IPS DF 6.9 (cell line): Measurements from ENCODE around the gene TMEM150B.

Source experiments
- DNase-seq: peaks from one replicate; pipeline ENCODE4 v3.0.0-alpha.2; 2013; ENCODE audit warnings: low read depth, low spot score
- H3K27ac ChIP-seq: one replicate; pipeline ENCODE4 v1.5.1; 2013; ENCODE audit warnings: low read length, control low read depth
- H3K27me3 ChIP-seq: 2 replicates; pipeline ENCODE4 v1.6.1; 2013; ENCODE audit warnings: mild to moderate bottlenecking, low read length; ENCODE audit not compliant: control insufficient read depth, insufficient read depth
- H3K36me3 ChIP-seq: 2 replicates; pipeline ENCODE4 v1.6.1; 2013; ENCODE audit warnings: low read length; ENCODE audit not compliant: control insufficient read depth, insufficient read depth
- H3K4me1 ChIP-seq: 2 replicates; pipeline ENCODE4 v1.6.1; 2013; ENCODE audit warnings: low read length; ENCODE audit not compliant: control insufficient read depth, insufficient read depth
- H3K4me3 ChIP-seq: 2 replicates; pipeline ENCODE4 v1.5.1; 2013; ENCODE audit warnings: mild to moderate bottlenecking, low read length
- H3K9me3 ChIP-seq: 2 replicates; pipeline ENCODE4 v1.6.1; 2013; ENCODE audit warnings: low read length, inconsistent platforms; ENCODE audit not compliant: control insufficient read depth, insufficient read depth
- WGBS: extraction: QIAGEN DNeasy Blood & Tissue Kit; methylation state at CpG from one replicate; pipeline ENCODE4 v1.1.7; 2013; ENCODE audit warnings: mixed read lengths, missing lambda C conversion rate; ENCODE audit not compliant: insufficient read length, insufficient coverage; 5-methylcytosine and 5-hydroxymethylcytosine counted together

The TMEM150B gene

GRCh38 chr19:55314396-55314795 is 10.7 kb downstream of the TMEM150B start:
- Histone ChIP-seq H3K9me3 (no peaks in the 10 kb centered on the region), H3K4me3 (no peak overlapping the region), H3K27ac (no peak overlapping the region), H3K36me3 (peaks cover 5% of the 10 kb centered on the region), H3K27me3 (no peaks in the 10 kb centered on the region), H3K4me1 (no peaks in the 10 kb centered on the region)
- no peak for DNase-seq
- no CpG with 5 or more reads among the region's 8 CpGs for WGBS

DNA sequence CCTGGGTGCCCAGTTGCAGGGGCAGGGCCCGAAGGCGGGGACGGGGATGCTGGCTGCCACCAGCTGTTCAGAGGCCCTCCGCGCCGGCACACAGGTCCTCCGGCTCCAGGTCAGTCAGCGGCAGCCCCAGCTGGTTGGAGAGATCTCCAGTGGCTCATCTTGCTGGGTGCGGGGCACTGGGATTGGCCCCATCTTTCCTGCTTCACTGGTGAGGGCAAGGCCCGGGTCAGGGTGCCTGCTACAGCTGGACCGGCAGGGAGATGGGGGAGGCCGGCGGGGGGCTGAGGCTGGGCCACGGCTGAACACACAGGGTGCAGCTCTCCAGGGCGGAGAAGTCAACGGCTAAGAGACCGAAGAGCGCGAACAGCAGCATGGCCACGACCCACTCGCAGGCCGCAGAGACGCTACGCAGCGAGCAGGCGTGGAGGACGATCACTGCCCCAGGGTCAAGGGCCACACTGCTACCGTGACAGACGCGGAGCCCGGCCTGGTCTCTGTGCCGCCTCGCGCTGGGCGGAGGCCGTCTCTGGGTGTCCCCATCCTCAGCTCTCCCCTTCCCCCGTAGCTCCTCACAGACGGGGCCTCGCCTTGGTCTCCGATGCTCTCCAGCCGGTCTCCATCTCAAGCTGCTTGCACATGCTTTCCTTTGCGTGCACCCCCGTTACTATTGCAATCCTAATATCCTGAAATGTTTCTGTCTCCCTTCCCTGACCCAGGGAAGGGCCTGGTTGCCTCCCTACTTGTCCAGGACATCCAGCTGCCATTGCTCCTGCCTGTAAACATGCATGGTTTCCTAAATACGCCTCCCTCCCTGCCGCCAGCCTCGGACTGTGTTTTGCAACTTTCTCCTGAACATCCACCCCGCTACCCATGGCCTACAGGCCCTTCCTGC is 12.3 kb downstream of the TMEM150B start:
- H3K4me3 ChIP-seq, result no peak overlapping the region
- H3K27ac ChIP-seq, result no peak overlapping the region
- H3K36me3 ChIP-seq, result peaks cover 7% of the 10 kb centered on the region
- H3K27me3 ChIP-seq, result no peaks in the 10 kb centered on the region
- DNase-seq, result no peak
- no peaks in the 10 kb centered on the region for H3K4me1 ChIP-seq
- WGBS, result no CpG with 5 or more reads among the region's 47 CpGs
- no peaks in the 10 kb centered on the region for H3K9me3 ChIP-seq

DNA sequence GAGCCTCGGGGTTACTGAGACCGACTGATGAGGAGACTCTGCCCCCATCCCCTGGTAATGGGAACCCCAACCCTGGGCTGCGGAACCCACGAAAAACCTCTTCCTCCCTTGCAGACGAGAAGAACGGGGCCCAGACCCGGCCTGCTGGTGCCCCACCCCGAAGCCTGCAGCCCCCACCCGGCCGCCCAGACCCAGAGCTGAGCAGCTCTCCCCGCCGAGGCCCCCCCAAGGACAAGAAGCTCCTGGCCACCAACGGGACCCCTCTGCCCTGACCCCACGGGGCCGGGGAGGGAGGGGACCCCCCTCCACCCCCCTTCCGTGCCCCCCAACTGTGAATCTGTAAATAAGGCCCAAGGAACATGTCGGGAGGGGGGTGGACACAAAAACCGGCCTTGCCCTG is 13.3 kb downstream of the TMEM150B start:
- DNase-seq, result no peak
- Histone ChIP-seq H3K4me3 (no peak overlapping the region), H3K27ac (no peak overlapping the region), H3K4me1 (no peaks in the 10 kb centered on the region), H3K27me3 (no peaks in the 10 kb centered on the region), H3K9me3 (no peaks in the 10 kb centered on the region), H3K36me3 (peaks cover 11% of the 10 kb centered on the region)
- WGBS, result no CpG with 5 or more reads among the region's 18 CpGs

GRCh38 chr19:55311397-55311796 is 13.7 kb downstream of the TMEM150B start:
- WGBS, result no CpG with 5 or more reads among the region's 9 CpGs

DNA sequence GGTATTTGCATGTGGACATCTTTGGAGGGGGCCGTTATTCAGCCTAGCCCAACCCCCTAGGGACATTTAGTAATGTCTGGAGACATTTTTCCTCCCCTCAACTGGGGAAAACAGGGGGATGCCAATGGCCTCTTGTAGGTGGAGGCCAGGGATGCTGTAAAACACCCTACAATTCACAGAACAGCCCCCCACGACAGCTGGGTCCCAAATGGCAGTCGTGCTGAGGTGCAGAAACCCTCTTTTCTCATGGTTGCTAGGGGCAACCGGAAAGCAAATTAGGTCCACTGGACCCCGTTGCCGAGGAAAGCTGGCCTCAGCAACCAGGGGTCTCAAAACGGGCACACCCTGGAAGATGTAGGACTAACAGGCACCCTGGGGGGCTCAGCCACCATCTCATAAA is 14.6 kb downstream of the TMEM150B start:
- no peak for DNase-seq
- no peaks in the 10 kb centered on the region for H3K4me1 ChIP-seq
- H3K9me3 ChIP-seq, result no peaks in the 10 kb centered on the region
- peaks cover 19% of the 10 kb centered on the region for H3K36me3 ChIP-seq
- H3K27me3 ChIP-seq, result no peaks in the 10 kb centered on the region
- no CpG with 5 or more reads among the region's 7 CpGs for WGBS
- no peak overlapping the region for H3K27ac ChIP-seq
- H3K4me3 ChIP-seq, result no peak overlapping the region

More at GRCh38 chr19:55311397-55311796, 13.7 kb downstream of the TMEM150B start:
- DNase-seq, result no peak
- Histone ChIP-seq H3K4me1 (no peaks in the 10 kb centered on the region), H3K4me3 (no peak overlapping the region), H3K9me3 (no peaks in the 10 kb centered on the region), H3K36me3 (peaks cover 15% of the 10 kb centered on the region), H3K27me3 (no peaks in the 10 kb centered on the region), H3K27ac (no peak overlapping the region)

- no CpG with 5 or more reads among the region's 5 CpGs for WGBS
- no peak for DNase-seq
- H3K27ac ChIP-seq, result no peak overlapping the region
- H3K9me3 ChIP-seq, result no peaks in the 10 kb centered on the region
- H3K4me1 ChIP-seq, result no peaks in the 10 kb centered on the region
- H3K36me3 ChIP-seq, result peaks cover 19% of the 10 kb centered on the region
- H3K4me3 ChIP-seq, result no peak overlapping the region
- no peaks in the 10 kb centered on the region for H3K27me3 ChIP-seq
Measured at GRCh38 chr19:55309448-55309847, 15.7 kb downstream of the TMEM150B start.

GRCh38 chr19:55308281-55308680 is 16.9 kb downstream of the TMEM150B start:
- peaks cover 23% of the 10 kb centered on the region for H3K36me3 ChIP-seq
- no peaks in the 10 kb centered on the region for H3K4me1 ChIP-seq
- H3K9me3 ChIP-seq, result no peaks in the 10 kb centered on the region
- no peaks in the 10 kb centered on the region for H3K27me3 ChIP-seq
- H3K27ac ChIP-seq, result no peak overlapping the region
- DNase-seq, result no peak
- H3K4me3 ChIP-seq, result no peak overlapping the region
- no CpG with 5 or more reads among the region's 11 CpGs for WGBS

DNA sequence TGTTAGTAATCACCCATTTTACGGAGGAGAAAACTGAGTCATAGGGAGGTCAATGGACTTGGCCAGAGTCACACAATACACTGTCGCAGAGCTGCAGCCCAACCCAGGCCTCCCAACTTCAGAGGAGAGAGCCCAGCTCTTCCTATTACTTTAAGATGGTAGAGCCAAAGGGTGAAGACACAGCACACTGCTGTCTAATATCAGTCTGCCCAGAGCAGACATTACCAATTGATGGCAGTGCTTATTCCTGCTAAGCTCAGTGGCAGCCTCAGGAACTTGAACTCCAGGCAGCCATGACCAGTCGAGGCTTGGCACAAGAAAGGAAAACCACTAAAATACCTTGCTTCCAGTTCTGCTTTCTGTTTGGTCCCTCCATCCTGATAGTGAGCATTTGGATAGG is 18.4 kb downstream of the TMEM150B start:
- Histone ChIP-seq H3K4me1 (no peaks in the 10 kb centered on the region), H3K9me3 (no peaks in the 10 kb centered on the region), H3K36me3 (peaks cover 24% of the 10 kb centered on the region), H3K27ac (no peak overlapping the region), H3K4me3 (no peak overlapping the region), H3K27me3 (no peaks in the 10 kb centered on the region)
- no peak for DNase-seq
- no CpG with 5 or more reads among the region's 3 CpGs for WGBS

DNA sequence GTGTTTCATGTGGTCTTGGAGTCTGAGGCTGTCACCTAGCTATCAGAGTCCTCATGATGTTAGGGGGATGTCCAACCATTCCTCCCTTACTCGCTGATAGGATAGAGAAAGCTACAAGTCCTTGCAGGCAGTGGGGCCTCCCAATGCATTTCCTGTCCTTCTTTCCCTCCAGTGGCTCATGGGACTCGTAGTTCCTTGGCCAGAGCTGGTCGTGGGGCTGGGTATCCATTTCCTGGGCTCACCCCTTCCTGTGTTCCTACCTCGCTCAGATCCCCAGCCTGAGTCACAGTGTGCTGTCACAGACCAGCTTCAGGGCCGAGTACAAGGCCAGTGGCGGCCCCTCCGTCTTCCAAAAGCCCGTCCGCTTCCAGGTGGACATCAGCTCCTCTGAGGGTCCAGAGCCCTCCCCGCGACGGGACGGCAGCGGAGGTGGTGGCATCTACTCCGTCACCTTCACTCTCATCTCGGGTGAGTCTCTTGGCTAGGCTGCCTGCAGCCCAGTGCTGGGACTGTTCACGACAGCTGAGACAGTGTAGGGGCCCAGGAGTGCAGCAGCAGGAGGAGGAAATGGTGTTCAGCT is 19.1 kb downstream of the TMEM150B start:
- H3K36me3 ChIP-seq, result peaks cover 24% of the 10 kb centered on the region
- no peaks in the 10 kb centered on the region for H3K4me1 ChIP-seq
- no peak overlapping the region for H3K27ac ChIP-seq
- H3K4me3 ChIP-seq, result no peak overlapping the region
- WGBS, result no CpG with 5 or more reads among the region's 17 CpGs
- no peaks in the 10 kb centered on the region for H3K9me3 ChIP-seq
- DNase-seq, result no peak
- H3K27me3 ChIP-seq, result no peaks in the 10 kb centered on the region

GRCh38 chr19:55305491-55305890 is 19.6 kb downstream of the TMEM150B start:
- DNase-seq, result no peak
- Histone ChIP-seq H3K27ac (no peak overlapping the region), H3K36me3 (peaks cover 24% of the 10 kb centered on the region), H3K9me3 (no peaks in the 10 kb centered on the region), H3K4me1 (no peaks in the 10 kb centered on the region), H3K27me3 (no peaks in the 10 kb centered on the region), H3K4me3 (no peak overlapping the region)
- WGBS, result no CpG with 5 or more reads among the region's 9 CpGs
